Esophagus muscularis mucosa (tissue), 3 donors: Measurements from ENCODE around the gene UGT2B17.

Source experiments
- EP300 ChIP-seq: sonication (generic); formaldehyde crosslinking; IDR thresholded peaks from one replicate; pipeline ENCODE4 v1.6.1; 2017; ENCODE audit warnings: antibody characterized with exemption
- TF ChIP-seq, protein P1 (sequence below), 3 experiments: fragments of 200-600 bp in 2 of 3; fragments of 450-650 bp in 1 of 3; sonication (generic) in 2 of 3; IDR thresholded peaks; one replicate each; pipeline ENCODE4 v1.5.1; 2017 to 2019; ENCODE audit warnings: antibody characterized with exemption in 3 of 3, mild to moderate bottlenecking in 2 of 3, moderate library complexity in 1 of 3

DNA sequence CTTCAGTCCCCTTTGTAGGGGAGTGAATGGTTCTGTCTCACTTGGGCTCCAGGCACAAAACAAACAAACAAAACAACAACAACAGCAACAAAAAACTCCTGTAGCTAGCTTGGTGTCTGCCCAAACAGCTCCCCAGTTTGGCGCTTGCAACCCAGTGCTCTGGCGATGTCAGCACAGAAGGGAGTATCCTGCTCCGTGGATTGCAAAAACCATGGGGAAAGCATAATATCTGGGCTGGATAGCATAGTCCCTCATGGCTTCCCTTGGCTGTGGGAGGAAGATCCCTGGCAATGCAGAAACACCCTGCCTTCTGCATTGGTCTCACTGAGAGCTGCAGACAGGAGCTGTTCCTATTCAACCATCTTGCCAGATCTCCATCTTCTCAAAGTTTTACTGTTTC, 39.7 kb downstream of the UGT2B17 start:
- TF ChIP-seq, protein P1, sequence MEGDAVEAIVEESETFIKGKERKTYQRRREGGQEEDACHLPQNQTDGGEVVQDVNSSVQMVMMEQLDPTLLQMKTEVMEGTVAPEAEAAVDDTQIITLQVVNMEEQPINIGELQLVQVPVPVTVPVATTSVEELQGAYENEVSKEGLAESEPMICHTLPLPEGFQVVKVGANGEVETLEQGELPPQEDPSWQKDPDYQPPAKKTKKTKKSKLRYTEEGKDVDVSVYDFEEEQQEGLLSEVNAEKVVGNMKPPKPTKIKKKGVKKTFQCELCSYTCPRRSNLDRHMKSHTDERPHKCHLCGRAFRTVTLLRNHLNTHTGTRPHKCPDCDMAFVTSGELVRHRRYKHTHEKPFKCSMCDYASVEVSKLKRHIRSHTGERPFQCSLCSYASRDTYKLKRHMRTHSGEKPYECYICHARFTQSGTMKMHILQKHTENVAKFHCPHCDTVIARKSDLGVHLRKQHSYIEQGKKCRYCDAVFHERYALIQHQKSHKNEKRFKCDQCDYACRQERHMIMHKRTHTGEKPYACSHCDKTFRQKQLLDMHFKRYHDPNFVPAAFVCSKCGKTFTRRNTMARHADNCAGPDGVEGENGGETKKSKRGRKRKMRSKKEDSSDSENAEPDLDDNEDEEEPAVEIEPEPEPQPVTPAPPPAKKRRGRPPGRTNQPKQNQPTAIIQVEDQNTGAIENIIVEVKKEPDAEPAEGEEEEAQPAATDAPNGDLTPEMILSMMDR (IDR thresholded peaks at IDR 0.05) = no peak
- TF ChIP-seq EP300 = no peak
